ENCODE data around the gene UFC1. TPM values are rescaled to one million over a fixed set of nuclear protein-coding genes. Genes with fewer than 3 reads are reported as not detected.
A peak's percentile ranks its signal among the peaks of the same experiment; 100 is the strongest.

Gene UFC1
- total RNA-seq, 1 experiment from 2014 or later, result 95.6 TPM

- DNase-seq (ENCODE audit: low read depth), result no peak
These were observed 20.5 kb upstream of the UFC1 start for GRCh38 chr1:161133220-161133740.

DNA sequence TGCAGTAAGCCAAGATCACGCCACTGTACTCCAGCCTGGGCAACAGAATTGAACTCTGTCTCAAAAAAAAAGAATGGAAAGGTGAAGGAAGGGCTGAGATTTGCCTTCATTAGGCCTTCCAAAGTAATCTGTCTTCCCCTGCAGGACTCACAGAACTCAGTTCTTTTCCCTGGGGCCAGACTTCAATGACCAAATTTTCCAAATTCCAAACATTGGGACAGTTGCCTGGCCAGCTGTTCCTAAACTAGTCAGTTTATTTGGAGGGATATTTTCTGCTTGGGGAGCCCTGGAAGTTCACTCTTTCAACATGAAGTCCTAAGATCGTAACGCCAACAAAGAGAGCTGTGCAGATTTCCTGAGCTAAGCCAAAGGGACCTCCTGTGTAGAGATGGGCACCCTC, 15.9 kb upstream of the UFC1 start:
- DNase-seq (ENCODE audit: low read depth), result no peak

GRCh38 chr1:161138431-161138830, 15.3 kb upstream of the UFC1 start:
- no peak for DNase-seq (ENCODE audit: low read depth)

GRCh38 chr1:161139766-161140165, 14.0 kb upstream of the UFC1 start:
- DNase-seq (ENCODE audit: low read depth), result peak; percentile 40

- no peak for DNase-seq (ENCODE audit: low read depth)
These were observed 12.9 kb upstream of the UFC1 start for GRCh38 chr1:161140755-161141400.

DNA sequence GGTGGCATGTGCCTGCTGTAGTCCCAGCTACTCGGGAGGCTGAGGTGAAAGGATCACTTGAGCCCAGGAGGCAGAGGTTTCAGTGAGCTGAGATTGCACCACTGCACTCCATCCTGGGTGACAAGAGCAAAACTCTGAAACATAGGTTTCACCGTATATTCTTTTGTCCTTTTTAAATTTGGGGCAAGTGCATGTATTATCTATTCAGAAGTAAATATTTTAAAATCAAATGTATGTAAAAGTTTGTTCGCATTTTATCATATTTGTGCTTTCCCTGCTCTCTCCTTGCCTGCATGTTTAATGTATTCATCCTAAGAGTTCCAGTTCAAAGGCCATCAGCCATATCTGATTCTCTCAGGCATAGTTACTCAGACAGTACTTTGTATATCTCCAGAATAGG, 7.9 kb upstream of the UFC1 start:
- no peak for DNase-seq (ENCODE audit: low read depth)

DNA sequence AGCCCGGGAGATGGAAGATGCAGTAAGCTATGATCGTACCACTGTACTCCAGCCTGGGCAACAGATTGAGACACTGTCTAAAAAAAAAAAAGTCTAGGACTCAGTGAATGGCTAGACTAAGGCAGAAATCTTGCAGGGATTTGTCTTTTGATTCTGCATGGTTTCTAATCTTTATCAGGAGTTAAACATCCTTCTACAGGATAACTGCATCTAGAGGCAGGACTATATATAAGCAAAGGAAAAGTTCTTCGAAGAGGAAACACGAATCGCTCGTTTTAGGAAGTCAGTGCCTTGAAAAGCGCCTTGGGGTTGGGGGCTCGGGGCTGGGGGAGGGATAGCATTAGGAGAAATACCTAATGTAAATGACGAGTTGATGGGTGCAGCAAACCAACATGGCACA, 602 bp upstream of the UFC1 start:
- DNase-seq (ENCODE audit: low read depth), result no peak

- DNase-seq (ENCODE audit: low read depth), result no peak
These were observed 4.1 kb downstream of the UFC1 start for GRCh38 chr1:161157867-161158266.

DNA sequence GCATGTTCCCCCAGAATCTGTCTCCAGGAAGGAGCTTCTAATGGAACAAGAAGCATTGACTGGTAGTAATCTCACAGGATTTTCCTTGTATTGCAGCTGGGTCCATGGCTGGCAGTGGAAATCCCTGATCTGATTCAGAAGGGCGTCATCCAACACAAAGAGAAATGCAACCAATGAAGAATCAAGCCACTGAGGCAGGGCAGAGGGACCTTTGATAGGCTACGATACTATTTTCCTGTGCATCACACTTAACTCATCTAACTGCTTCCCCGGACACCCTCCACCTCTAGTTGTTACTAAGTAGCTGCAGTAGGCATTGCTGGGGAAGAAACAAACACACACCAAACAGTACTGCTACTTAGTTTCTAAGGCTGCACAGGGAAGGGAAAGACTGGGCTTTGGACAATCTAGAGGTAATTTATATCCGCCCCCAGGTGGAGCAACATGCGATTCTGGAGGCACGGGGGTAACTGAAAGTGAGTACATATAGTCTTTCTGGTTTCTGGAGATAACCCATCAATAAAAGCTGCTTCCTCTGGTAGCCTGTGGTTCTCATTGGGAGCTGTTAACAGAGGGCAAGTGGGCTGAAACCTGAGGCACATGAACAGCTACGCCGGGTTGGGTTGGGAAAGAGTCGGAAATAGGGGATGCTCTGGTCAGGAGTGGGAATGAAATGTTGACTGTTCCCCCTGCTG, 4.7 kb downstream of the UFC1 start:
- DNase-seq (ENCODE audit: low read depth), result no peak

DNA sequence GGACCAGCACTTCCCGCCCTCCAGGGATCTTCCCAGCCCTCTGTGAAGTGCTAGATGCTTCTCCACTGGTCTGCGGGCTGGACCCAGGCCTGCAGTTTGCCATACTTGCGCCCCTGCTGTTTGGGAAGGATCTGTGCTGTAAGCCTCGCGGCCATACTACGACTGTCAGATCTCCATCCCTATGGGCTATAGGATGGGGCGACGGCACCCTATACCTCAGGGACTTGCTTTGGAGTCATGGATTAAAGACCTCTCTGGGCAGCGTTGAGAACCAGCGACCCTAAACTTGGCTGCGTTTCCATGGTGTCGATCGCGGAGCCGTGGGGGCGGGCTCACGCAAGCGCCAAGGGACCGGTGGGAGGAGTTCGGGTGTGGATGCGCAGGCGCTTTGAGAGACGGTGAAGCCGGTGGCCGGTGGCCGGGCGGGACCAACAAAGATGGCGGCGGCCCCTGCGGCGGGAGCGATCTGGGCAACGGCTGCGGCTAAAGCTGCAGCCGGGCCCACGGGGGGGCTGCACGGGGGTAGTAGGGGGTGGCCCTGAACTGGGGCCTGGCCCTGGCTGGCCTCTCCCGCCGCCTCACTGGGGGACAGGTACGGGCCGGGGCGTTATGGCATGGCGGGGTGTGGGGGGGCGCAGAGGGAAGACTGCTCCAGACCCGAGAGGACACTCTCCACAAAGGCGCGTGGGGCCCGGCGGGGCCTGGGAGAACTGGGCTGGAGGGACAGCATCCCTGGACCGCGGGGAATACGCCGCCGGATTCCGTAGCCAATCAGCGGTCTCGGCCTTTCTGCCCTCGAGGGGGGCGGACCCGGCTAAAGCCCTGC, 5.5 kb downstream of the UFC1 start, which contains the start of gene USP21:
USP21 (plus strand) TSS at position 414 of the 826 bp plus-strand sequence. CDS start 1,141 bp downstream, outside the sequence.
- peak; percentile 85 for DNase-seq (ENCODE audit: low read depth)

DNA sequence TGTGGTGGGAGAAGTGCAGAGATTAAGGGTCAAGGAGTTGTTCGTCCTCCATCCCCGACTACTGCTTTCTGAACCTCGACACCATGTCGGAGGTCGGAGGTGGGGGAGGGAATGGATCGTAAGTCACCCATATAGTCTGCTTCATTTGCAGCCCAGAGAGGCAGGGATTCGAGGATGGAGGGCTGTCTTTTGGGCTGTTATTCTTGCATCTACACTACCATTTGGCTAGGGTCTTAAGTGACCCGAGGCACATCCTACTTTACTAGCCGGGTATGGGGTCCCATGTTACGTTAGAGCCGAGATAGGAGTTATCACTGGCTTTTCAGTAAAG, 6.1 kb downstream of the UFC1 start:
- no peak for DNase-seq (ENCODE audit: low read depth)

GRCh38 chr1:161160671-161161145, 6.9 kb downstream of the UFC1 start:
- DNase-seq (ENCODE audit: low read depth), result no peak

DNA sequence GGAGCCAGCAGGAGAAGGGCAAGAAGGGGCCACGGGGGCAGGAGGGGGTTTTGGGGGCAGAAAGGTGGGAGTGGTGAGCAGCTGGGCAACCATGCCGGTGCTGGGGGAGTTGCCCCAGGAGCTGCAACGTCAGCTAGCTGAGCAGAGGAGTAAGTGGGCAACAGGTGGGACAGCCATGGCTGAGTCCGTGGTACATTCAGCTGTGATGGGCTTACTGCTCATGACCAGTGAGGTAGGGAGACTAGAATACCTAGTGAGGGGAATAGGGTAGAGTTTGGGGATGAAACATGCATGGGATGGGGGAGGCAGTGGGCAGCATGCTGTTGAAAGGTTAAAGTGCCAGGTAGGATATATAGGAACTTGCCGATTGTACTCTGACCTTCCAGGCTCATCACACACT, 7.9 kb downstream of the UFC1 start:
- no peak for DNase-seq (ENCODE audit: low read depth)

GRCh38 chr1:161162052-161162451, 8.3 kb downstream of the UFC1 start:
- no peak for DNase-seq (ENCODE audit: low read depth)

DNA sequence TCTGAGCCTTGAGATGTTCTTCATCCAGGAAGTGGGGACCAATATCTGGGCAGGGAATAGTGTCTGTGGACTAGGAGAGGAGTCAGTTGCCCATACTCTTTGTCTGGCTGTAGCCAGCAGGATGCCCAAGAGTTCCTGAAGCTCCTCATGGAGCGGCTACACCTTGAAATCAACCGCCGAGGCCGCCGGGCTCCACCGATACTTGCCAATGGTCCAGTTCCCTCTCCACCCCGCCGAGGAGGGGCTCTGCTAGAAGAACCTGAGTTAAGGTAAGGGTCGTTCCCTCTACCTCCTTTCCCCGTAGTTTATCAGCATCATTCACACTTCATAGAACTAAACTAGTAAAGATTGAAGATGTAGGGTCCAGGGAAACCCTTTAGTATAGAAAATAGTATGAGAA, 9.0 kb downstream of the UFC1 start:
- DNase-seq (ENCODE audit: low read depth), result no peak

DNA sequence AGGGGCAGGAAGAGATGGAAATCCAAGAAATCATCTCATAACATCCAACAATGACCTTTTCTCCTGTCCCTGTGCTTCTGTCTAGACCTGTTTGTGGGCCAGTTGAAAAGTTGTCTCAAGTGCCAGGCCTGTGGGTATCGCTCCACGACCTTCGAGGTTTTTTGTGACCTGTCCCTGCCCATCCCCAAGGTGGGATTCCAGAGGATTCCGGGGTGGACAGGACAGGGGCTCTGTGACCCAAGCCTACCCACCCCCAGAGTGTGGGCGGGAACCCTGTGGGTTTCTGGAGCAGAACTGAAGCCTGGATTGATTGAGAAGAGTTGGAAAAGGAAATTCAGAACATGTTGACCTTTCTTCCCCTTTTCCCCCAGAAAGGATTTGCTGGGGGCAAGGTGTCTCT, 10.0 kb downstream of the UFC1 start:
- DNase-seq (ENCODE audit: low read depth), result no peak

DNA sequence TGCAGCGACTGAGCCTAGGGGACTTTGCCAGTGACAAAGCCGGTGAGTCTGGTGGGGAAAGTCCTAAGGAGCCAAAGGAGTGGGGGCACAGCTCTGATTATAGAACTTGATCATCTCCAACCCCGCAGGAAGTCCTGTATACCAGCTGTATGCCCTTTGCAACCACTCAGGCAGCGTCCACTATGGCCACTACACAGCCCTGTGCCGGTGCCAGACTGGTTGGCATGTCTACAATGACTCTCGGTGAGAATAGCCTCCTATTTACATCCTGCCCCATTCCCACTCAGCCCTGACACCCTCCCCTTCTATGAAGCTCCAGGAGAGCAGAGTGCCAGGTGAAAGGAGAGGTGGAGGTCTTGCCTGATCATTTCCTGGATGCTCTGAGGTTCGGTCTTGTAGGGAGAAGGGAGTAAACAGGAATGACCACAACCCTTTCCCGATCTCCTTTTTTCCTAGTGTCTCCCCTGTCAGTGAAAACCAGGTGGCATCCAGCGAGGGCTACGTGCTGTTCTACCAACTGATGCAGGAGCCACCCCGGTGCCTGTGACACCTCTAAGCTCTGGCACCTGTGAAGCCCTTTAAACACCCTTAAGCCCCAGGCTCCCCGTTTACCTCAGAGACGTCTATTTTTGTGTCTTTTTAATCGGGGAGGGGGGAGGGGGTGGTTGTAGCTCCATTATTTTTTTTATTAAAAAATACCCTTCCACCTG, 11.3 kb downstream of the UFC1 start:
- DNase-seq (ENCODE audit: low read depth), result no peak

DNA sequence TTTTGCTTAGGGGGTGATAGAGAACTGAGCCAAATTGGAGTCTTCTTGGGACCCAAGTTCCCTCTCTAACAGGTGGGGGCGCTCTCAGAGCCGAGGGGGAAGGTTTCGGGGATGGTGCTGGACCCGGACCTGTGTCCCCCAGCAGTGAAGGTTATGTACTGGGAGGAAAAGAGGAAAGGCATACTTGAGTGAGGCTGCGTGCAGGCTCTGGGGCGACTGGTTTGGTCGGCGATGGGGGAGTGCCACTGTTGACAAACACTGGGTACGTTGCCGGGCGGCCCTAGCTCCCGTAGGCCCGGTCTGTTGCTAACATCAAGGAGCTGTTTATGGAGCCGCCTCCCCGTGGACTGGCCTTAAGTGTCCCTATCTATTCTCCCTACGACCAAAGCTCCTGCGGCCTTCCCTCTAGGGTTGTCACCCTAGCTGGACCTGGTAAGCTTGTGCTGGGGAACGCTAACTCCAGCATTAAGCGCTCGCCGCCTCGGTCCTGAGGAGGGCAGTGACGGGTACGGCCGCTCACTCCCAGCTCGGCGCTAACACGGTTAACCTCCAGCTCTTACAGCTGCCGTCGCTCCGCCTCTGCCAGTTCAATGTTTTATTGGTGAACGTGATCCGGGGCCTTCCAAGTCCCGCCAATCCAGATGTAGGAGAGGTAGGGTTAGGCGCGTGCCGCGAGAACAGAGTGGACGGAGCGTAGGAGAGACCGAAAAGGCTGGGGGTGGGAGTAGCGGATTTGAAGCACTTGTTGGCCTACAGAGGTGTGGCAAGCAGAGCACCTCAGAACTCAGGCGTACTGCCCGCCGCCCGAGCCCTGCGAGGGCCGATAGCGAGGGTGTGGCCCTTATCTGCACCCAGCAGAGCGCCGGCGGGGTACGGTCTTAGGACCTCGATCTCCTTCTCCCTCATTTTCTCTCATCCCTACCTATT, 12.2 kb downstream of the UFC1 start, which contains the start of gene PPOX:
PPOX (plus strand) TSS at position 685 of the 927 bp plus-strand sequence. CDS start 422 bp downstream, outside the sequence.
- DNase-seq (ENCODE audit: low read depth), result peak; percentile 97

- DNase-seq (ENCODE audit: low read depth), result no peak
These were observed 13.1 kb downstream of the UFC1 start for GRCh38 chr1:161166669-161167548.
